Activated CD4-positive, alpha-beta T cell treated with anti-CD3 and anti-CD28 coated beads for 4 hours (primary cell): Measurements from ENCODE around the gene ADAD1.
"Not testable (repeated sequence)": the region's sequence is repeated elsewhere in the genome, so short reads cannot be mapped to it uniquely, and the experiment has no call there.

Experiments
- DNase-seq, 2 donors: peaks; one replicate each; pipeline ENCODE4 v3.0.0-alpha.2; 2020

Gene ADAD1

DNA sequence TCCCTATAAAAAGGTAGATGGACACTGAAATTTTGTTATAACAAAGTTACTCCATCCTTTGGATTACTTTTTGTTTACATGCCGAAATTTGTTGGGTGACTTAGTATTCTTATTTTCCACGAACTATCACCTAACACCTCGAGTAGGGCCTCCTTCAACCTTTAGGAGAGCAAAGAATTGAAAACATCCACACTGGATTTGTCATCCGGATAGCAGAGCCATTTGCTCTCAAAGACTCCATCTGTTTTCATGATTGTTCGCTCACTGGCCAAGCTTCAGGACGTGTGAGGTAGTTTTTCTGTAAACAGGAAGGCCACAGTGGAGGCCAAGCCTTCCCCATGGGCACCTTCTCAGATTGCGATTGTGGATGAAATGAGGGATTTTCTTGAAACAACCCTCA is at the start of gene ADAD1:
TSS of gene ADAD1 (plus strand) at position 301 of the 400 bp plus-strand sequence. CDS start 1,059 bp downstream, outside the sequence.
- no peak for DNase-seq

DNA sequence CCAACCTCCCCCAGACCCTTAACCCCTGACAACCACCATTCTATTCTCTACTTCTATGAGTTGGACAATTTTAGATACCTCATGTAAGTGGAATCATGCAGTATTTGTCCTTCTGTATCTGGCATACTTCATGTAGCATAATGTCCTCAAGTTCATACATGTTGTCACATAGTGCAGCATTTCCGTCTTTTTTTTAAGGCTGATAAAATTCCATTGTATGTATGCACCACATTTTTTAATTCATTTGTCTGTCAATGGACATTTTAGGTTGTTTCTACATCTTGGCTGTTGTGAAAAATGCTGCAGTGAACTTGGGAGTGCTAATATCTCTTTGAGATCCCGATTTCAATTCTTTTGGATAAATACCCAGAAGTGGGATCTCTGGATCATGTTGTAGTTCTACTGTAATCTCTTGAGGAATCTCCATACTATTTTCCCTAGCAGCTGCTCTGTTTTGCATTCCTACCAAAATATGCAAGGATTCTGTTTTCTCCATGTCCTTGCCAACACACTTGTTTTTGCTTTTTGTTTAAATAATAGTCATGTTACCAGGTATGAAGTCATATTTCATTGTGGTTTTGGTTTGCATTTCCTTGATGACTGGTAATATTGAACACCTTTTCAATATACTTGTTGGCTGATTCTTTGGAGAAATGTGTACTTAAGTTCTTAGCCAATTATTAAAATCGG is 48.8 kb upstream of the ADAD1 start:
- DNase-seq, result no peak

- no peak for DNase-seq
Measured at GRCh38 chr4:122331195-122331594, 47.6 kb upstream of the ADAD1 start.

GRCh38 chr4:122334828-122335227 is 44.0 kb upstream of the ADAD1 start:
- no peak for DNase-seq

GRCh38 chr4:122341886-122342285 is 36.9 kb upstream of the ADAD1 start:
- no peak for DNase-seq

GRCh38 chr4:122346036-122346435 is 32.8 kb upstream of the ADAD1 start:
- no peak for DNase-seq

DNA sequence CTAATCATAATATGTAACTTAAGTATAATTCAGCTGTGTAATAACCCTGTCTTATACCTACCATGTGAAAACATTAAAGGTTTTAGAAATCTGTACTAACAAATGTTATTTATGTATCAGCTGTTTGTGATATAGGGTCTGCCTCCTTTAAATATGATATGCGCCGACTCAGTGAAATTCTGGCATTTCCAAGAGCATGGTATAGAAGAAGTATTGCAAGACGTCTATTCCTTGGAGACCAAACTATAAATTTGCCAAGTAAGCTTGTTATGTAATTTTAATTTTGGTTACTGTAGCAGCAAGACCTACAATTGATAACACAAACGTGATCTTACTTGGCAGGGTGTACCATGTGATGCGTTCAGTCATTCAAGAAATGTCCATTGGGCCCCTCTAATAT is 32.3 kb upstream of the ADAD1 start:
- no peak for DNase-seq

GRCh38 chr4:122356317-122356808 is 22.4 kb upstream of the ADAD1 start:
- no peak for DNase-seq

DNA sequence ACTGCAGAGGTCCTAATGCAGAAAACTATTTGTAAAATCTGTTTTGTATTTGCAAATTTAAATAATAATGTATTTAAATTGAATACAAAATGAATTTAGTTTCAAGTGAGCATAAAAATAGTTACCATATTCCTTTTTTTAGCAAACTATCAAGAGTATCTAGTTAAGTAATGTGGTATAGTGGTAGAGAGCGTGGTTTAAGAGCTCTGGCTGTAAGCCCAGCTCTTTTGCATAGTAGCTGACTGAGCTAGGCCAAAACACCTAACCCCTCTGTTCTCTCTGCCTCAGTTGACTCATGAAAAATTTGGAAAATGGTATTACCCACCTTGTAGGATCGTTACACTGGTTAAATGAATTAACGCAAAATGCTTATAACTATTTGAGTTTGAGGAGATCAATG is 18.1 kb upstream of the ADAD1 start:
- no peak for DNase-seq

GRCh38 chr4:122364700-122365404 is 14.0 kb upstream of the ADAD1 start:
- DNase-seq, result no peak

GRCh38 chr4:122368786-122369185 is 10.0 kb upstream of the ADAD1 start:
- not testable (repeated sequence) for DNase-seq

DNA sequence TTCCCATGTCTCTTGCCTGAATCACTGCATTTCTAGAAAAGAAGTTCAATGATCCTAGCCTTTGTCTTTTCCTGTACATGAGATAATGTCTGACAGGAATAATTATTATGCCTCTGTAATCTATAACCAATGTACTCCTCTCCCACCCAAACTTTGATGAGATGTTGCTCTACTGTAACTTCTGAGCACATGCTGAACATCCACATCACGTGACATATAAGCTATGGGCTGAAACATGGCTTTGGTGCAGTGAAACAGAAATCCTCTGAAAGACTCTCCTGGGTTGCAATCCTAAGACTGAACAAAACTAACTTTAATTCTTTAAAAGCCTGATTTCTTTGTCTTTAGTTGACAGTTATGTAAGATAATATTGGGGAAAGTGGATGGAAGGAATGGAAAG is 1.5 kb upstream of the ADAD1 start:
- no peak for DNase-seq

DNA sequence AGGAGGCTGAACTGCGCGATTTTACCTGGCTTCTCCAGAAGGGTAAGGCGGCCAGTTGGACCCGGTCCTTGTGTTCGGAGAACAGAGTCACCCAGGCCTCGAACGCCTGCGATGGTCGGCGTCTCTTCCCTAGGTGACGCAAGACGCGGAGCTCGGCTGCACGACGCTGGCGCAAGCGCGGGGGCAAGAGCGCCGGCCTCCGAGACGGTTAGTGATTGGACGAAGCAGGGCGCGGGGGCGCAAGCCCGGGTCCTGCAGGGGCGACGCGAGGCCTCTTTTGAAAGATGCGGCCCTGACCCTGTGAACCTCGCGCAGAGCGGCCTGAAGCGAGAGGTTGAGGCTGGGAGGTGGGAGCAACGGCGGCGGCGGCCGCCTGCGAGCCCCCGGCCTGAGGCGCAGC is 428 bp downstream of the ADAD1 start:
- DNase-seq, result no peak

GRCh38 chr4:122383341-122383740 is 4.5 kb downstream of the ADAD1 start:
- no peak for DNase-seq

DNA sequence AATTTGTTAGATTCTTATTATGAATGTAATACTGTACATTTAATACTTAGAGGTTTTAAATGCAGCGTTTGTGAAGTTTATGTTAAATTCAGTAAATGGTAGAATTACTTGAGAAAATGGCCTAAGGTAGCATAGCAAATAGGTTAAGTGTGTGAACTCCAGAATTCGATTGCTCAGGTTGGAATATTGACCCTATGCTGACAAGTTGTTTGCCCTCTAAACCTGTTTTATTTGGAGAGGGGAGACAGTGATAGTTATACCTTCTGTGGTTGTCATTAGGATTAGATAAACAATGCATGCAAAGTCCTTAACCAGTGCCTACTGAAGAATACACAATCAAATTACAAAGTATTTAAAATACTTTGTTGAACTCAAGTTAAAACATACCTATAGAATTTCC is 5.4 kb downstream of the ADAD1 start:
- no peak for DNase-seq

GRCh38 chr4:122393276-122393675 is 14.5 kb downstream of the ADAD1 start:
- DNase-seq, result no peak

DNA sequence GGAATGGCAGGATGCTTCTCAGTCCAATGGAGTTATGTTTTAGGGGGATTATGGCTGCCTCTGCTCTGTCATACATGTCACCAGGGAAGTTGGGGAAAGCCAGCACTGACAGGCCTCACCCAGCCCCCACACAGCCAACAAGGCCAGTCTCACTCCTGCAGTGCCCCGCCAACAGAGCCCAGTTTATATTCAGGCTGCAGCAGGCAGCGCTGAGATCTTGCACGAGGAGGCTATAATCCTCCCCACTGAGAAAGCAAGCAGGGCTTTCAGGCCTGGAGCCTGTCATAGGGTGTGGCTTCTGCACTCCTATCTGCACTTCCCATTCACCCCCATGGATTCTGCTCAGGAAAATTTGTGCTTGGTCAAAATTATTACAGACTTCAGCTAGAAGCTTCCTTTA is 25.1 kb downstream of the ADAD1 start:
- no peak for DNase-seq

GRCh38 chr4:122412547-122412946 is 33.7 kb downstream of the ADAD1 start:
- no peak for DNase-seq

DNA sequence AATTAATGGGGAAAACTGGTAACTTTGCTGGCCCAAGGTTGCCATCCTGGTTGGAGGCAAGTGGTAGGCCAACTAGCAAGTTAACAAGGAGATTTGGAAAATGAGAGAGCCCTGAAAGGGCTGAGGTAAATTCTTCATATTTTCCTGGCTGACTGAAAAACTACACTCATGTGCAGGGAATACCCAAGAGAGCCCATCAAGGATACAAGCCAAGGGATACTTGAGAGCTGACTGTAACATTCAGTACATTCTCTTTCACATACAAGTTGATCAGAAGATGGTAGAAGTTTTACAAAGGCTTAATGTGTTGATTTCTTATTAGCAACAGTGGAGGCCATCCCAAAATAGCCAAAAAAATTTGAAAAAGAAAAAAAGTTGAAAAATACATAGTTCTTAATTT is 44.4 kb downstream of the ADAD1 start:
- no peak for DNase-seq

GRCh38 chr4:122431351-122431750 is 52.5 kb downstream of the ADAD1 start:
- no peak for DNase-seq

DNA sequence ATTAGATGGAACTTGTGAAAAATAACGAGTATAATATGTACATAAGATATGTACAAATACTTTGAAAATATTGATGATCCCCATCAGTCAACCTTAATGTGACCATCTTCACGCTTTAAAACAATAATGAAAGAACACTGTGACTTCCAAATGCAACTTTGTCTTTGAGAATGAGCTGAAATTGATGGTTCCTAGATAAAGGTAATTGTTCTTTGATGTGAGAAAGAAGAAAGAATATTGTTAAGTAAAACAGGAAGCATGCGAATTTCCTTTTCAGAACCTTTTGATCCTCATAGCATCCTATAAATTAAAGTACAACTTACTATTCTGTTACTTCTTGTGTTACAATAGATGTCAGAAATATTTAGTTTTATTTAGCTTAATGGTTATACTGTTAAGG is 55.5 kb downstream of the ADAD1 start:
- DNase-seq, result no peak

- peak; percentile 36 to 43 for DNase-seq
Measured at GRCh38 chr4:122450847-122451246, 72.0 kb downstream of the ADAD1 start.

GRCh38 chr4:122453384-122453995 is 74.7 kb downstream of the ADAD1 start:
- DNase-seq, result no peak
